Dedifferentiated amniotic fluid mesenchymal stem cell (primary cell): ENCODE data around the gene EFHD1.
A peak's percentile ranks its signal among the peaks of the same experiment; 100 is the strongest.
"Not testable (repeated sequence)": the region's sequence is repeated elsewhere in the genome, so short reads cannot be mapped to it uniquely, and the experiment has no call there.

Source experiments
- DNase-seq: peaks from one replicate; pipeline ENCODE4 v3.0.0-alpha.2; 2016; ENCODE audit errors: extremely low spot score

Gene EFHD1

DNA sequence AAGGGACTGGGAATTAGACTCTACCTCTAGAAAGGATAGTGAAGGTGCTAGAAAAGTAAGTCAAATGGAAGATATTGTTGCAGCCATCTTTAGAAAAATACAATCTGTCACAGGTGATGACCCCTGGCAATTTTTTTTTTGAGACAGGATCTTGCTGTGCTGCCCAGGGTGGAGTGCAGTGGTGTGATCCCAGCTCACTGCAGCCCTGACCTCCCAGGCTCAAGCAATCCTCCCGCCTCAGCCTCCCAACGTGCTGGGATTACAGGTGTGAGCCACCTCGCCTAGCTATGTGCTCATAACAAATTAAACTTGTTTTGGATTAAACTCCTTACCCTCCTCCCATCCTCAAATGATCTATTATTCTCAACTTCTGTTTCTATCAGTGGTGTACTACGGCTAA, 59.9 kb downstream of the EFHD1 start:
- DNase-seq: no peak

DNA sequence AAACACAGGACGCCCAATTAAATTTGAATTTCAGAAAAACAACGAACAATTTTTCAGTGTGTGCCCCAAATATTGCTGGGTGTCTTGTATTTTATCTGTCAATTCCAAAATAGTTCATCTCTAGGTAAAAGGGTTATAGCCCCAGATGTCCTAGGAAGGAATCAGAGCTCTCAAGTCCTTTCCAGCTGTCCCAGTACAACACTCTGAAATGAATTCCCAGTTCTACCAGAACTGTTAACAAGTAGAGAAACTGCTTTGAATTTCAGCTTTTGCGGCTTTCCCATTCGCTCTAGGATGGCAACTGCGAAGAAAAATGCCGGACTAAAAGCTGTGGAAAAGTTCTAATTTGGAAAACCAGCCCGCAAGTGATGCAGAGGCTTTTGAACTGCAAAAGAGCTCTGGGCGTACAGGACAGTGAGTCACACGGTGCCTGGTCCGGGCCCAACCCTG, 63.2 kb downstream of the EFHD1 start:
- no peak for DNase-seq

DNA sequence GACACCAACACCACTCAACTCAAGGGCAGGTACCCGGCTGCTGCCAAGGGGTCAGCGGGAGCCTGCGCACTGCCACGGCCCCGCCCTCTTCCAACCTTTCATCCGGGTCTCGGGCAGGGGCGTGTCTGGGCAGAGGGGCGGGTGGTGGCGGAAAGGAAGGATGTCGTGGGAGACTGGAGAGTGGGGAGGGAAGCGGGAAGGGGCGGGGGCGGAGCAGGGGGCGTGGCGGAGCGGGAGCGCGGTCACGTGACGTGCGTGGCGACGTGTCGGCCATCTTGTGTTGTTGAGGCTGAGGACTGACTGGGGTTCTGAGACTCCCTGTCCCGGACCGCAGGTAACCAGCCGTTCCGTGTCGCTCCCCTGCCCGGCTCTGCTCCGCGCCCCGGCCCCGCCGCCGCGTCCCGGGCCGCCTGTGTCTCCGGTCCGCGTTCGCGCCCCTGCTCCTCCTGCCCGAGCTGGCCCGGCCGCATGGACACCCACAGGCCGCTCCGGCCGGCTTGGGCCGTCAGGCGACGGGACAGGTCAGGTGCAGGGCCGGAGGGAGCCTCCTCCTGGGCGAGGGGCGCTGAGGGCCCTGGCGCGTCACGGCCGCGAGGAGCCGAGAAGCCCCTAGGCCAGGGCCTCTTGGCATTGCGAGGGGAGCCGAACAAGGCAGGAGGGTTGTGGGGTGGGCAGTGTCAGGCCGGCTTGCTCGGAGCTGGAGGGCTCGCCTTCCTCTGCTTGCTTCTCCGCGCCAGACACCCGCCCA, 63.8 kb downstream of the EFHD1 start, which contains the start of gene GIGYF2:
Gene GIGYF2, plus strand, starts transcription at position 273 of the 748 bp plus-strand sequence. CDS start 37,867 bp downstream, outside the sequence.
- DNase-seq: peak; percentile 86

DNA sequence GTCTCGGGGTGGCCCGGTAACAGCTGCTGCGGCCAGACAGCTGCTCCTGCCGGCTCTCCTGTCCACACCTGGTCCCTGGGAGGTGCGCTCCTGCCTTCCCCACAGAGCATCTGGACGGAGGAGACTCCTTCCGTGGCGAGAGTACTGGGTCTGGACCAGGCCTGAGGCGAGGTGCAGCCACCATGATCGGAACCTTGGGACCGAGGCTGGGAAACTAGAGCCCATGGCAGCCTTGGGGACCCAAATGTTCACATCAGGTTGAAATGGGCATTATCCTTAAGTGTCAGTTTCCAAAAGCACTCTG, 64.4 kb downstream of the EFHD1 start:
- DNase-seq: no peak

DNA sequence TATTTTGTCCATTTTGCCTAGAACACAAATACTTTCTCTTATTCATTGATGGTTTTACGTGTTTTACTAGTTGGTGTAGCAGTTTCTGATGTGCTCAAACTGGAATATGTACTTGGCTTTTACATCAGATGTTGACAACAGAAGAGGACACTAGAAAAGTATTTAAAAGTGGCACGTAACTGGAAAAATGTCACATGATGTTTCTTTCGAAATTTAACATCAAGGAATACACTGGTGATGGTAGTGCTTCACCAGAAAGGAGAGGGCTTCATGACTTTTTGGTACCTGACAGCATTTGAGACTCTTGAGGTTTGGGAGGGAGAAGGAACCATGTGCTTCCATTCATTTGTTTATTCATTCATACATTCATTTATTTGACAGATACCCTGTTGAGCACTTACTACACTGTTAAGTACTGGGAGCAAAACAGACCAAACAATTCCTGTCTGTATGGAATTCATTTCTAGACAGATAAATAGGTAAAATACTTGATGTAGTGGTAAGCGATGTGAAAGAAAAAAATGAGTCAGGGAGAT, 65.2 kb downstream of the EFHD1 start:
- DNase-seq: no peak

DNA sequence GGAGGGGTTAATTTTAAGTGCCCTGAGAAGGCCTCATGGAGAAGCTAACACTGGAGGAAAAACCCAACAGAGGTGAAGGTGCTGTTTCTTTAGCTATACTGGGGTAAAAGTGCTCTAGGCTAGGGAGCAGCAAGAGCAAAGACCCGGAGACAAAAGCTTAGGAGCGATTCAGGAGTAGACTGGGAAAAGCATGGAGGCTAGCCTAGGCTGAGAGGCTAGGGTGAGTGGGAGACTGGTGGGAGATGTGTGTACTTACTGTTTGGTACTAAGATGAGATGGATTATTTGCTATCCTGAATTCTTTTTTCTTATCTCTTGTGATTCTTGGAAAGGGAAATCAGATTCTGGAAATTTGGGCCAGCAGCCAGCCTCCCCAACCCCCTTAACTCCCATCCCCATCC, 65.7 kb downstream of the EFHD1 start:
- DNase-seq: no peak

DNA sequence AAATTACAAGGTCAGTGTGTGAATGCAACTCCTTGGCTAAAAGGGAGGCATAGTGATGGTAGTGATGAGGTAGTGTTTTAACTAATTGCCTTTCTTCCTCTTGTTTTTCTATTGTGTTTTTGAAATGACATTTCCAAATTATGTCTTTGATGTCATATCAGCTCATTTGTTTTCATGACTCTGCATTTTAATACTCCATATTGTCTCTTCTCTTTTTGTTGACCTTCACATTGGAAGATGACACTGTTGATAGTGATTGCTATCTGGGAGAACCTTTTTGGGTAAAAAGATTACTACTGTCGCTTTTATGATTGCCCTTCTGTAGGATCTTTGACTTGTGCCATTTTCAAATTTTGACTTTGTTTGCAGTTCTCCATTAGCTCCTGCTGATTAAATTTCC, 66.8 kb downstream of the EFHD1 start:
- DNase-seq: no peak

DNA sequence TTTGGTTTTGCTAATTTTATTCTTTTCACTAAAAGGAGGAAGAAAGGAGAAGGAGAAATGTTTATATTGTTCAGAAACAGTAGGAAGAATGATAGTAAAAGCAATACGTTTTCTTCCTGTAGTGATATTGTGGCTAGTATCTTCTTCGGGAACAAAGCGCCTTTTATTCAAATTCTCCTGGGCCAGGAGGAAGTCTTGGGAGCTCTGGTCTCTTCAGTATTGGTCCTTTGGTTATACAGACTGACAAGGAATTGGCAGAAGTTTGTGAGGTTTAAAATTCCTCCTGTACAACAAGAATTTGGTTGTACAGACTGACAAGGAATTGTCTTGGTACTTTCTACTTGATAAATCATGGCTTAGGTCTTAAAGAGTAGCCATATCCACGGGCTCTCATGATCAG, 73.7 kb downstream of the EFHD1 start:
- DNase-seq: no peak

DNA sequence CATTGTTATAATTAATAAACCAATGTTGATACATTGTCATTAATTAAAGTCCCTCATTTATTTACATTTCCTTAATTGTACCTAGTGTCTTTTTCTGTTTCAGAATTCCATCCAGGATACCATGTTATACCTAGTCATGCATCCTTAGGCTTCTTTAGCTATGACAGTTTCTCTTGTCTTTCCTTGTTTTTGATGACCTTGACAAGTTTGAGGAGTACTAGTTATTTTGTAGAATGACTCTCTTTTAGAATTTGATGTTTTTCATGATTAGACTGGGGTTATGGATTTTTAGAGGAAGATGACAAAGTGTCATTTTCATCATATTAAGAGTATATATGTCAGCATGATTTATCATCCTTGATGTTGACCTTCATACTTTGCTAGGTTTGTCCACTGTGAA, 80.1 kb downstream of the EFHD1 start:
- DNase-seq: no peak

DNA sequence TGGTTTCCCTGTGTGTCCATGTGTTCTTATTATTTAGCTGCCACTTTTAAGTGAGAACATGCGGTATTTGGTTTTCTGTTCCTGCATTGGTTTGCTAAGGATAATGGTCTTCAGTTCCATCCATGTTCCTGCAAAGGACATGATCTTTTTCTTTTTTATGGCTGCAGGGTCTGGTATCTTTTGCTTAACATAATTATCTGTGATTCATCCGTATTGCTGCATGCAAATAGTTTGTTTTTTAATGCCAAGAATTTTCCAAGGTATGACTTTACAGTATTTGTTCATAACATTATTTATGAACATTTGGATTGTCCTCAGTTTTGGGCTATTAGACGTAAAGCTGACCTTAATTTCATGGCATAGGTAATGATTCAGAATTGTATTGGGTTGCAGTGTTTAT, 81.6 kb downstream of the EFHD1 start:
- DNase-seq: no peak

DNA sequence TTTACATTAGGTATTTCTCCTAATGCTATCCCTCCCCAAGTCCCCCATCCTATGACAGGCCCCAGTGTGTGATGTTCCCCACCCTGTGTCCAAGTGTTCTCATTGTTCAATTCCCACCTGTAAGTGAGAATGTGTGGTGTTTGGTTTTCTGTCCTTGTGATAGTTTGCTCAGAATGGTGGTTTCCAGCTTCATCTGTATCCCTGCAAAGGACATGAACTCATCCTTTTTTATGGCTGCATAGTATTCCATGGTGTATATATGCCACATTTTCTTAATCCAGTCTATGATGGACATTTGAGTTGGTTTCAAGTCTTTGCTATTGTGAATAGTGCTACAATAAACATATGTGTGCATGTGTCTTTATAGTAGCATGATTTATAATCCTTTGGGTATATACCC, 86.7 kb downstream of the EFHD1 start:
- DNase-seq: not testable (repeated sequence)

DNA sequence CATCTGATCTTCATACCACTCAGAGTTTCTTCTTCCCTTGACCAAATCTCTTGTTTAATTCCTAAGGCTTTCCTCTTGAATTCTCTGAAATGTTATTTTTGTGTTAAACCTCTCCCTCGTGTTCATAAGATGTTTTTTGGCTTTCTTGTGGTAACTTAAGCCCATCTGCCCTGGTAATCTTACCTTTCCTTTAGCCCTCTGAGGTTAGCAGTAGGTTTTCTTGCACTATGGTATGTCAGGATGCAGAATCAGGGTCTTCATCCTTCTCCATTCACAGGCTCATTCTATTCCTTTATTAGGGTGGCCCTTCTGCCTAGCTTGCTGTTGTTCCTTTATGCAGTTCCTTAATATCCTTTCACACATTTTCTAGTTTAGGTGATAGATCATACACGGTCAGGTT, 87.9 kb downstream of the EFHD1 start:
- DNase-seq: no peak

DNA sequence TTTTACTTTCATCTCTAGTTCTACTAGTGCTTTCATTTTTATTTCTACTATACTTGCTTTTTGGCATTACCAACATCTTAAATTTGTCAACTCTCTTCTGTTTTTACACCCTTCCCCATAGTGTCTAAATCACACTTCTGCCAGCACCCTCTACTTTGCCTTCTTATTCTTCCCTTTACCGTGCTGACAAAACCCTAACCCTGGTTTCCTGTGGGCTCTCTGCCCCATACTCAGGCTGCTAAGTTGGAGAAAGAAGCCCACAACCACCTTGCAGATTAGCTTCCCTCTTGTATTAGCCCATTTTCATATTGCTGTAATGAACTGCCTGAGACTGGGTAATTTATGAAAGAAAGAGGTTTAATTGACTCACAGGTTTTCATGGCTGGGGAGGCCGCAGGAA, 88.5 kb downstream of the EFHD1 start:
- DNase-seq: no peak

DNA sequence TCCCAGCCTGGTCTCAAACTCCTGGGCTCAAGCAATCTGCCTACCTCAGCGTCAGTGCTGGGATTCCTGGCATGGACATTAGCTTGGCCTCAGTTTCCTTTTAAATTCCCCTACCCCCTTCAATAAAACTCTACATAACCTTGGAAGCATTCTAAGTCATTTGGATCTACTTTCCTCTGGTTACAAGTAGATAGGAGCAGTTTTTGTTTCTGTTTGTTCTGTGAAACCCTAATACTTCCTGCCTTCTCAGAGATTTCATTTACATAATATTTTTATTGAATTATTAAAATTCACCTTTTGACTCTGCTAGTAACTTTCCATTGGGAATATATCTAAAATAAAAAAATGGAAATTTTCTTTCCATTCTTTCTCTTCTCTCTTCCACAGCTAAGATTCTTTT, 89.6 kb downstream of the EFHD1 start:
- DNase-seq: no peak

DNA sequence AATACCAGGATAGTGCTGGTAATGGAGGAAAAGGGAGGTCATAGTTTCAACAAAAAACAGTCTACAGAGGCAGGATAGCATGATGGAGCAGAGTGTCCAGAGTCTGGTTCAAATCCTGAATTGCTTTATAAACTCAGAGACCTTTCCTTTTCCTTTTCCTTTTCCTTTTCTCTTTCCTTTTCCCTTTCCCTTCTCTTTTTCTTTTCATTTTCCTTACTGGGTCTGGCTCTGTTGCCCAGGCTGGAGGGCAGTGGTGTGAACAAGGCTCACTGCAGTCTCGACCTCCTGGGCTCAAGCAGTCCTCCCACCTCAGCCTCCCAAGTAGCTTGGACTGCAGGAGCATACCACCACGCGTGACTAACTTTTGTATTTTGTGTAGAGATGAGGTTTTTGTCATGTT, 95.4 kb downstream of the EFHD1 start:
- no peak for DNase-seq

DNA sequence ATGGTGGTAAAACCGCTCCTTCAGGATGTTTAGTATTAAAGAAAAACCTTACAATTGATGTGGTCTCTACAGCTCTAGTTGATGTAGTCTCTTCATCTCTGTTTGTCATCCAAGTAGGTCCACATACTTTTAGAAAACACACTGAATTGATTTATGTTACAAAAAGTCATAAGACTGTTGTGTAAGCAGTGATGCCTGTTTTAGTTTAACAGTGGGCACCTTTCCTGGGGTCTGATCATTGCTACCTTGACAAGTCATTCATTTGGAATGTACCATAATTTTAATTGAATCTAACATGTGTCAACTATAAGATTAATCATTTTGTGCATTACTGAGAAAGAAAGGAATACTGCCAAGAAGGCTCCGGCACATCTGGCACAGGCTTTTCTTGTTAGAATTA, 98.1 kb downstream of the EFHD1 start:
- no peak for DNase-seq
